Upper lobe of left lung (tissue), 6 donors: Measurements from ENCODE around the gene OR2T11. TPM values are rescaled to one million over a fixed set of nuclear protein-coding genes. Genes with fewer than 3 reads are reported as not detected.
A peak's percentile ranks its signal among the peaks of the same experiment; 100 is the strongest.

ENCODE experiments used
- ATAC-seq, 2 donors: fragments of 200-7000 bp; cut with Tn5 transposase; one replicate each; pipeline ENCODE4 v1.9.1; 2022; ENCODE audit warnings: mild to moderate bottlenecking in 2 of 2, moderate library complexity in 2 of 2; ENCODE audit not compliant: low FRiP score in 2 of 2
- DNase-seq, 2 donors: peaks; one replicate each; pipeline ENCODE4 v3.0.0-alpha.2; 2019 to 2020
- H3K27ac ChIP-seq, 4 donors: fragments of 200-600 bp; sonication (generic); one replicate each; pipeline ENCODE4 v1.5.1; 2016 to 2019
- H3K27me3 ChIP-seq, 4 donors: fragments of 200-600 bp; sonication (generic); one replicate each; pipeline ENCODE4 v1.5.1; 2017 to 2019
- H3K36me3 ChIP-seq, 4 donors: fragments of 200-600 bp; sonication (generic); one replicate each; pipeline ENCODE4 v1.5.1; 2016 to 2019
- H3K4me1 ChIP-seq, 4 donors: fragments of 200-600 bp; sonication (generic); one replicate each; pipeline ENCODE4 v1.5.1; 2018 to 2019
- H3K4me3 ChIP-seq, 4 donors: fragments of 200-600 bp; sonication (generic); one replicate each; pipeline ENCODE4 v1.5.1; 2017 to 2019; ENCODE audit warnings: mild to moderate bottlenecking in 2 of 4, moderate library complexity in 1 of 4
- H3K9me3 ChIP-seq, 4 donors: fragments of 200-600 bp; sonication (generic); one replicate each; pipeline ENCODE4 v1.5.1; 2018 to 2019
- CTCF ChIP-seq, 6 experiments: fragments of 450-650 bp in 4 of 6; fragments of 200-600 bp in 2 of 6; sonication (generic) in 2 of 6; IDR thresholded peaks; one replicate each; pipeline ENCODE4 v1.5.1; 2016 to 2019; ENCODE audit warnings: antibody characterized with exemption in 6 of 6
- EP300 ChIP-seq, 4 donors: sonication (generic); formaldehyde crosslinking; IDR thresholded peaks; one replicate each; pipeline ENCODE4 v1.5.1; 2017; ENCODE audit warnings: antibody characterized with exemption in 4 of 4, control low read depth in 2 of 4
- POLR2A ChIP-seq, 4 donors: fragments of 450-650 bp; IDR thresholded peaks; one replicate each; pipeline ENCODE4 v1.5.1; 2016 to 2017; ENCODE audit warnings: antibody characterized with exemption in 4 of 4, mild to moderate bottlenecking in 2 of 4
- POLR2AphosphoS5 ChIP-seq, 2 donors: sonication (generic); formaldehyde crosslinking; IDR thresholded peaks; one replicate each; pipeline ENCODE4 v1.5.1; 2017; ENCODE audit warnings: antibody characterized with exemption in 2 of 2
- WGBS, 2 donors: methylation state at CpG; one replicate each; pipeline ENCODE4 v1.1.5; 2017 to 2018; 5-methylcytosine and 5-hydroxymethylcytosine counted together
- total RNA-seq, 6 donors: library from RNA; depleted of rRNA in 4 of 6; stranded (reverse); fragments of >200 nt in 4 of 6; gene quantifications; one replicate each; pipeline versions ENCODE4 v1.1.0 to v1.2.1, GENCODE V29; 2016 to 2021
- donor health status: DM: no; HTN: no; CAD: no; lungs with moderate emphysema.
- donor health status: DM: no; HTN: yes; CAD: no; lungs with severe emphysema.

OR2T11 gene
- total RNA-seq, 6 donors from 2014 or later = 1.8 TPM; not detected in 5

GRCh38 chr1:248597589-248597988, 37.3 kb downstream of the OR2T11 start, which contains the start of gene OR2T10:
Gene OR2T10, minus strand, starts transcription at chr1:248597700. Its CDS starts 3,932 bp downstream, at chr1:248593768.
- DNase-seq (no peak), ATAC-seq (no peak)
- H3K9me3 ChIP-seq = no peaks in the 10 kb centered on the region
- no peaks in the 10 kb centered on the region for H3K4me1 ChIP-seq
- TF ChIP-seq EP300 (IDR thresholded peaks at IDR 0.05) (no peak), POLR2A (IDR thresholded peaks at IDR 0.05) (no peak), POLR2AphosphoS5 (IDR thresholded peaks at IDR 0.05) (no peak), CTCF (IDR thresholded peaks at IDR 0.05) (no peak)
- H3K36me3 ChIP-seq = no peaks in the 10 kb centered on the region
- no peaks in the 10 kb centered on the region for H3K27me3 ChIP-seq
- H3K27ac ChIP-seq = no peak within 1 kb of the TSS
- WGBS, 2 donors = 86 to 87% methylated on average over 2 to 6 of the region's 6 CpGs
- no peak within 1 kb of the TSS for H3K4me3 ChIP-seq

GRCh38 chr1:248596615-248597014, 38.3 kb downstream of the OR2T11 start:
- DNase-seq (no peak), ATAC-seq (no peak)
- Histone ChIP-seq H3K4me1 (no peaks in the 10 kb centered on the region), H3K9me3 (no peaks in the 10 kb centered on the region), H3K27me3 (no peaks in the 10 kb centered on the region), H3K27ac (no peak overlapping the region), H3K36me3 (no peaks in the 10 kb centered on the region), H3K4me3 (no peak overlapping the region)
- TF ChIP-seq POLR2AphosphoS5 (IDR thresholded peaks at IDR 0.05) (no peak), EP300 (IDR thresholded peaks at IDR 0.05) (no peak), CTCF (IDR thresholded peaks at IDR 0.05) (no peak)
- WGBS, 2 donors = 81 to 87% methylated on average over 2 of the region's 2 CpGs

GRCh38 chr1:248593226-248593625, 41.7 kb downstream of the OR2T11 start:
- Histone ChIP-seq H3K27ac (no peak overlapping the region), H3K27me3 (no peaks in the 10 kb centered on the region), H3K4me3 (no peak overlapping the region), H3K4me1 (no peaks in the 10 kb centered on the region), H3K36me3 (no peaks in the 10 kb centered on the region), H3K9me3 (no peaks in the 10 kb centered on the region)
- DNase-seq (no peak), ATAC-seq (no peak)
- TF ChIP-seq POLR2AphosphoS5 (IDR thresholded peaks at IDR 0.05) (no peak), POLR2A (IDR thresholded peaks at IDR 0.05) (no peak), CTCF (IDR thresholded peaks at IDR 0.05) (no peak), EP300 (IDR thresholded peaks at IDR 0.05) (no peak)
- WGBS, 2 donors = 81% methylated on average over 4 to 5 of the region's 5 CpGs

GRCh38 chr1:248592655-248593054, 42.2 kb downstream of the OR2T11 start:
- no peak overlapping the region for H3K27ac ChIP-seq
- no peak overlapping the region for H3K4me3 ChIP-seq
- TF ChIP-seq POLR2AphosphoS5 (IDR thresholded peaks at IDR 0.05) = no peak
- no peak for TF ChIP-seq CTCF (IDR thresholded peaks at IDR 0.05)
- TF ChIP-seq EP300 (IDR thresholded peaks at IDR 0.05) = no peak
- no peak for TF ChIP-seq POLR2A (IDR thresholded peaks at IDR 0.05)
- no peaks in the 10 kb centered on the region for H3K4me1 ChIP-seq
- no peak for DNase-seq
- ATAC-seq = no peak
- no peaks in the 10 kb centered on the region for H3K27me3 ChIP-seq
- H3K36me3 ChIP-seq = no peaks in the 10 kb centered on the region
- no peaks in the 10 kb centered on the region for H3K9me3 ChIP-seq
- WGBS, 2 donors = 78 to 87% methylated on average over 1 of the region's 1 CpG

GRCh38 chr1:248590055-248590454, 44.8 kb downstream of the OR2T11 start:
- H3K36me3 ChIP-seq = no peaks in the 10 kb centered on the region
- peak in 1 of 2 donors; percentile 74 for DNase-seq
- WGBS, 2 donors = 92 to 93% methylated on average over 16 to 17 of the region's 17 CpGs
- H3K9me3 ChIP-seq = no peaks in the 10 kb centered on the region
- H3K4me3 ChIP-seq = no peak overlapping the region
- no peak overlapping the region for H3K27ac ChIP-seq
- no peaks in the 10 kb centered on the region for H3K27me3 ChIP-seq
- no peak for TF ChIP-seq EP300 (IDR thresholded peaks at IDR 0.05)
- TF ChIP-seq POLR2A (IDR thresholded peaks at IDR 0.05) = no peak
- TF ChIP-seq CTCF (IDR thresholded peaks at IDR 0.05) = no peak
- TF ChIP-seq POLR2AphosphoS5 (IDR thresholded peaks at IDR 0.05) = no peak
- no peaks in the 10 kb centered on the region for H3K4me1 ChIP-seq
- ATAC-seq = no peak
